HepG2 (cell line): ENCODE results near the gene PFN1. TPM values are rescaled to one million over a fixed set of nuclear protein-coding genes. Genes with fewer than 3 reads are reported as not detected.

Source experiments
- DRAP1 ChIP-seq: IDR thresholded peaks from 2 replicates; pipeline ENCODE4 v1.6.1; 2016; ENCODE audit warnings: missing genetic modification reagents, missing compliant biosample characterization
- EP300 ChIP-seq, 3 experiments: sonication (generic) in 1 of 3; formaldehyde crosslinking in 1 of 3; IDR thresholded peaks; 2 replicates each; pipeline versions ENCODE4 v1.5.1 to v1.6.1; 2011 to 2020; ENCODE audit warnings: low read depth in 2 of 3, low read length in 2 of 3, borderline replicate concordance in 1 of 3, improper control_type of control experiment in 1 of 3, mild to moderate bottlenecking in 1 of 3, missing genetic modification reagents in 1 of 3, moderate library complexity in 1 of 3
- ESRRA ChIP-seq: sonication (generic); formaldehyde crosslinking; IDR thresholded peaks from 2 replicates; pipeline ENCODE4 v1.5.1; 2020; ENCODE audit warnings: mild to moderate bottlenecking, low read depth, missing genetic modification reagents
- GATAD2A ChIP-seq: IDR thresholded peaks from 2 replicates; pipeline ENCODE4 v1.6.1; 2016
- HIVEP1 ChIP-seq: sonication (generic); formaldehyde crosslinking; IDR thresholded peaks from 2 replicates; pipeline ENCODE4 v1.4.0; 2020; ENCODE audit warnings: mild to moderate bottlenecking, missing genetic modification reagents
- HNF1A ChIP-seq, 2 experiments: sonication (generic) in 1 of 2; formaldehyde crosslinking in 1 of 2; IDR thresholded peaks; 2 replicates each; pipeline versions ENCODE4 v1.4.0 to v1.6.1; 2016 to 2020; ENCODE audit warnings: borderline replicate concordance in 1 of 2, low read depth in 1 of 2, mild to moderate bottlenecking in 1 of 2, missing genetic modification reagents in 1 of 2
- MTA1 ChIP-seq: sonication (generic); formaldehyde crosslinking; IDR thresholded peaks from 2 replicates; pipeline ENCODE4 v1.4.0; 2020; ENCODE audit warnings: missing genetic modification reagents, mild to moderate bottlenecking, borderline replicate concordance
- POLR2A ChIP-seq, 2 experiments: IDR thresholded peaks; 2 replicates each; pipeline ENCODE4 v1.6.1; 2011; ENCODE audit warnings: low read depth in 2 of 2, low read length in 2 of 2, mild to moderate bottlenecking in 1 of 2, moderate library complexity in 1 of 2; ENCODE audit not compliant: insufficient read depth in 1 of 2
- SIX1 ChIP-seq: sonication (generic); formaldehyde crosslinking; IDR thresholded peaks from 2 replicates; pipeline ENCODE4 v1.4.0; 2020; ENCODE audit warnings: missing genetic modification reagents, borderline replicate concordance
- SP140L ChIP-seq: sonication (generic); formaldehyde crosslinking; IDR thresholded peaks from 2 replicates; pipeline ENCODE4 v1.4.0; 2020; ENCODE audit warnings: missing genetic modification reagents, borderline replicate concordance
- ZNF143 ChIP-seq: sonication (generic); formaldehyde crosslinking; IDR thresholded peaks from 2 replicates; pipeline ENCODE4 v1.4.0; 2020; ENCODE audit warnings: missing genetic modification reagents
- ZNF281 ChIP-seq: sonication (generic); formaldehyde crosslinking; IDR thresholded peaks from 2 replicates; pipeline ENCODE4 v1.4.0; 2020; ENCODE audit warnings: missing genetic modification reagents, borderline replicate concordance
- ZNF317 ChIP-seq: sonication (generic); formaldehyde crosslinking; IDR thresholded peaks from 2 replicates; pipeline ENCODE4 v1.5.0; 2020; ENCODE audit warnings: mild to moderate bottlenecking, missing genetic modification reagents
- ZNF574 ChIP-seq: sonication (generic); formaldehyde crosslinking; IDR thresholded peaks from 2 replicates; pipeline ENCODE4 v1.4.0; 2020; ENCODE audit warnings: missing genetic modification reagents
- polyA plus RNA-seq, 8 experiments: library from polyadenylated mRNA; depleted of rRNA in 3 of 8; stranded (reverse) in 7 of 8; unstranded in 1 of 8; fragments of >200 nt; fragmentation: Illumina TruSeq in 4 of 8; extraction: Trizol in 4 of 8; gene quantifications; 2 replicates each; pipeline versions ENCODE4 v1.2.1 to v1.2.3, GENCODE V29; 2011 to 2016; ENCODE audit warnings: low read depth in 4 of 8, missing spikeins in 1 of 8, mixed read lengths in 1 of 8; ENCODE audit not compliant: insufficient read depth in 1 of 8
- total RNA-seq, 5 experiments: library from RNA; depleted of rRNA; stranded (reverse); fragments of >200 nt; fragmentation: Illumina TruSeq; extraction: Trizol; gene quantifications; 2 replicates each; pipeline ENCODE4 v1.2.3, GENCODE V29; 2016; ENCODE audit warnings: low read depth in 1 of 5

Gene PFN1
- total and polyA plus RNA-seq, 2 of the 13 experiments (the other 11 are each of a cell fraction or from before 2014, with no cell fraction given) = 494 to 613 TPM

- TF ChIP-seq EP300 (IDR thresholded peaks at IDR 0.05; ENCODE audit: low read depth in 2 of 2, low read length in 2 of 2) = peak in 1 of 2 experiments; percentile 47; a peak in 1 of 4 replicates
- no peak for TF ChIP-seq EP300 (CRISPR knock-in tag; IDR thresholded peaks at IDR 0.05; ENCODE audit: borderline replicate concordance)
- peak; percentile 52; the same call in 1 of the 2 replicates for TF ChIP-seq ESRRA (CRISPR knock-in tag)
- TF ChIP-seq ZNF574 (CRISPR knock-in tag) = peak; percentile 21; the same call in 1 of the 2 replicates
- TF ChIP-seq SP140L = no peak
- peak; percentile 8; the same call in 1 of the 2 replicates for TF ChIP-seq ZNF317 (CRISPR knock-in tag)
- 0 out of 2 replicates have a peak, but pooled peaks have one; percentile 58 for TF ChIP-seq HIVEP1 (CRISPR knock-in tag)
- no peak for TF ChIP-seq ZNF143 (CRISPR knock-in tag)
- no peak for TF ChIP-seq HNF1A (IDR thresholded peaks at IDR 0.05; ENCODE audit: low read depth)
- TF ChIP-seq HNF1A (CRISPR knock-in tag; IDR thresholded peaks at IDR 0.05; ENCODE audit: borderline replicate concordance) = peak; percentile 49; the same call in 1 of the 2 replicates
- TF ChIP-seq POLR2A (IDR thresholded peaks at IDR 0.05; ENCODE audit: insufficient read depth in 1 of 2, low read depth in 2 of 2, low read length in 2 of 2) = peak in 1 of 2 experiments; percentile 75; a peak in 1 of 4 replicates
- TF ChIP-seq GATAD2A (CRISPR knock-in tag) = peak; percentile 16; the same call in 1 of the 2 replicates
- TF ChIP-seq SIX1 (CRISPR knock-in tag) = peak; percentile 87
- TF ChIP-seq ZNF281 (CRISPR knock-in tag) = peak; percentile 48; the same call in 1 of the 2 replicates
- TF ChIP-seq DRAP1 (CRISPR knock-in tag) = peak; percentile 85; the same call in 1 of the 2 replicates
- TF ChIP-seq MTA1 (CRISPR knock-in tag) = peak; percentile 64
Measured at GRCh38 chr17:4950746-4951204, 2.4 kb upstream of the PFN1 start, which contains the start of gene ENO3 (continued).
